Tibial nerve (tissue), 4 donors: ENCODE results near the gene CEBPG.

ENCODE experiments used
- EP300 ChIP-seq, 2 donors: sonication (generic); formaldehyde crosslinking; IDR thresholded peaks; one replicate each; pipeline ENCODE4 v1.6.1; 2017; ENCODE audit warnings: antibody characterized with exemption in 2 of 2, mild to moderate bottlenecking in 1 of 2
- TF ChIP-seq, protein P1 (sequence below), 5 experiments: fragments of 200-600 bp in 3 of 5; fragments of 450-650 bp in 2 of 5; sonication (generic) in 3 of 5; IDR thresholded peaks; one replicate each; pipeline ENCODE4 v1.5.1; 2016 to 2019; ENCODE audit warnings: antibody characterized with exemption in 5 of 5, mild to moderate bottlenecking in 3 of 5, moderate library complexity in 2 of 5

DNA sequence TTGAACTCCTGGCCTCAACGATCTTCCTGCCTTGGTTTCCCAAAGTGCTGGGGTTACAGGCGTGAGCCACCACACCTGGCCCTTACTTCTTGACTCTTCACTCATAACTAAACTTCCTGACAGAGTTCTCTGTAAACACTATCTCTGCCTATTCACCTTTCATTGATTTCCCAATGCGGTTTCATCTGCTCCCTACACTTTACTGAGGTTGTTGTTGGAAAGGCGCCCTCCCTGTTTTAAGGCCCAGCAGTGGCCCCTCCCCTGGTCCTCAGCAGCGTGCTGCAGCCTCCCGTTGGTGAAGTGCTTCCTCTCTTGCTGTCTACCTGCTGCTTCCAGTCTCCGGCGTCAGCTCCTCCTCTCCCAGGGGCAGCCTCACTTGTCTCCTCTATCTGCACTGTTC lies 44.4 kb upstream of the CEBPG start:
- TF ChIP-seq, protein P1, sequence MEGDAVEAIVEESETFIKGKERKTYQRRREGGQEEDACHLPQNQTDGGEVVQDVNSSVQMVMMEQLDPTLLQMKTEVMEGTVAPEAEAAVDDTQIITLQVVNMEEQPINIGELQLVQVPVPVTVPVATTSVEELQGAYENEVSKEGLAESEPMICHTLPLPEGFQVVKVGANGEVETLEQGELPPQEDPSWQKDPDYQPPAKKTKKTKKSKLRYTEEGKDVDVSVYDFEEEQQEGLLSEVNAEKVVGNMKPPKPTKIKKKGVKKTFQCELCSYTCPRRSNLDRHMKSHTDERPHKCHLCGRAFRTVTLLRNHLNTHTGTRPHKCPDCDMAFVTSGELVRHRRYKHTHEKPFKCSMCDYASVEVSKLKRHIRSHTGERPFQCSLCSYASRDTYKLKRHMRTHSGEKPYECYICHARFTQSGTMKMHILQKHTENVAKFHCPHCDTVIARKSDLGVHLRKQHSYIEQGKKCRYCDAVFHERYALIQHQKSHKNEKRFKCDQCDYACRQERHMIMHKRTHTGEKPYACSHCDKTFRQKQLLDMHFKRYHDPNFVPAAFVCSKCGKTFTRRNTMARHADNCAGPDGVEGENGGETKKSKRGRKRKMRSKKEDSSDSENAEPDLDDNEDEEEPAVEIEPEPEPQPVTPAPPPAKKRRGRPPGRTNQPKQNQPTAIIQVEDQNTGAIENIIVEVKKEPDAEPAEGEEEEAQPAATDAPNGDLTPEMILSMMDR (IDR thresholded peaks at IDR 0.05) = no peak
- TF ChIP-seq EP300 (IDR thresholded peaks at IDR 0.05) = no peak
